Type B pancreatic cell (in vitro differentiated cells): ENCODE data around the gene UFD1. TPM values are rescaled to one million over a fixed set of nuclear protein-coding genes. Genes with fewer than 3 reads are reported as not detected.

Experiments
- DNase-seq: peaks from one replicate; pipeline ENCODE4 v3.0.0; 2021; ENCODE audit warnings: mixed read lengths; ENCODE audit not compliant: unreplicated experiment; ENCODE audit errors: extremely low spot score
- H3K27ac Mint-ChIP-seq: 2 replicates; pipeline ENCODE4 v1.8.0; 2021; ENCODE audit warnings: mild to moderate bottlenecking, mixed read lengths
- H3K27me3 Mint-ChIP-seq: 2 replicates; pipeline ENCODE4 v1.8.0; 2021; ENCODE audit warnings: mixed read lengths
- H3K36me3 Mint-ChIP-seq: 2 replicates; pipeline ENCODE4 v1.8.0; 2021; ENCODE audit warnings: mixed read lengths
- H3K4me1 Mint-ChIP-seq: one replicate; pipeline ENCODE4 v1.8.0; 2021; ENCODE audit warnings: mixed read lengths; ENCODE audit not compliant: unreplicated experiment
- H3K4me3 Mint-ChIP-seq: 2 replicates; pipeline ENCODE4 v1.8.0; 2021; ENCODE audit warnings: mild to moderate bottlenecking, mixed read lengths
- H3K9me3 Mint-ChIP-seq: 2 replicates; pipeline ENCODE4 v1.8.0; 2021; ENCODE audit warnings: mixed read lengths
- total RNA-seq: library from RNA; stranded (reverse); gene quantifications from 2 replicates; pipeline ENCODE4 v1.2.1, GENCODE V29; 2021; ENCODE audit warnings: low replicate concordance
- TF ChIP-seq, protein P1 (sequence below): fragments of 200-600 bp; sonication (generic); conservative IDR thresholded peaks from 2 replicates; pipeline ENCODE4 v1.5.0; 2021; ENCODE audit warnings: antibody characterized with exemption, mild to moderate bottlenecking

UFD1 gene
- total RNA-seq, 1 donor from 2014 or later = 52.4 TPM

DNA sequence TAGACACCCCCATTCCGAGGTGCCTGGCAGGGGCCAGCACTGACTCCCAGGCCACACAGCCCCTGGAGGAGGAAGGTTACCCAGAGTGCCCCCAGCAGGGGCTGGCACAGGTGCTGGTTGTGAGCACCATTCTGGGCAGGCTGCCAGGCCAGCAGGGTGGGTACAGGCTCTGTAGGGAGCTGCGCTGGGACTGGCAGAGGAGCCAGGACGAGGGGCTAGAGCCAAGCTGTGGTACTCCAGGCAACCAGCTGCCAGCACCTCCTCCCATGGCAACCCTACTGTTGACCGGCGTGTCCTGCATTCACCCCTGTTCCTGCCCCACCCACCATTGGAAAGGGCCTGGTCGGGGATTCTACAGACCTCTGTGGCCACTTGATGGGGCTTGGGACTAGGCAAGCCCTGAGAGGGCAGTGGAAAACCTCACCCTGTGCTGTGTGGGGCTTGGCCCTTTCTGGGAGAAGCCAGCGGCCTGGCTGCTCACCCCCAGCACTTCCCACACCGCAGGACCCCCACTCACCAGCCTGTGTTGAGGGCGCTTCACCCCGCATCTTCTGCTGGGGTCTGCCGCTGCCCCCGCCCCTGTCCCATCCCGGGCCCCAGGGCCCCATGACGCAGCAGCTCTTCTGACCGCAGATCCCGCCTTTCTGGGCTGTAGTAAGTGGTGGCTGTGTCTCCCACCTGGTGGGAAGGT is 43.3 kb upstream of the UFD1 start:
- H3K27ac Mint-ChIP-seq = no peak overlapping the region
- no peaks in the 10 kb centered on the region for H3K36me3 Mint-ChIP-seq
- H3K27me3 Mint-ChIP-seq = peaks cover 44% of the 10 kb centered on the region
- no peaks in the 10 kb centered on the region for H3K9me3 Mint-ChIP-seq
- peaks cover under 1% of the 10 kb centered on the region for H3K4me1 Mint-ChIP-seq
- TF ChIP-seq, protein P1, sequence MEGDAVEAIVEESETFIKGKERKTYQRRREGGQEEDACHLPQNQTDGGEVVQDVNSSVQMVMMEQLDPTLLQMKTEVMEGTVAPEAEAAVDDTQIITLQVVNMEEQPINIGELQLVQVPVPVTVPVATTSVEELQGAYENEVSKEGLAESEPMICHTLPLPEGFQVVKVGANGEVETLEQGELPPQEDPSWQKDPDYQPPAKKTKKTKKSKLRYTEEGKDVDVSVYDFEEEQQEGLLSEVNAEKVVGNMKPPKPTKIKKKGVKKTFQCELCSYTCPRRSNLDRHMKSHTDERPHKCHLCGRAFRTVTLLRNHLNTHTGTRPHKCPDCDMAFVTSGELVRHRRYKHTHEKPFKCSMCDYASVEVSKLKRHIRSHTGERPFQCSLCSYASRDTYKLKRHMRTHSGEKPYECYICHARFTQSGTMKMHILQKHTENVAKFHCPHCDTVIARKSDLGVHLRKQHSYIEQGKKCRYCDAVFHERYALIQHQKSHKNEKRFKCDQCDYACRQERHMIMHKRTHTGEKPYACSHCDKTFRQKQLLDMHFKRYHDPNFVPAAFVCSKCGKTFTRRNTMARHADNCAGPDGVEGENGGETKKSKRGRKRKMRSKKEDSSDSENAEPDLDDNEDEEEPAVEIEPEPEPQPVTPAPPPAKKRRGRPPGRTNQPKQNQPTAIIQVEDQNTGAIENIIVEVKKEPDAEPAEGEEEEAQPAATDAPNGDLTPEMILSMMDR = no peak
- peak overlapping the region; percentile 83 for H3K4me3 Mint-ChIP-seq
- DNase-seq = peak; percentile 67

- Mint-ChIP-seq H3K9me3 (no peaks in the 10 kb centered on the region), H3K36me3 (no peaks in the 10 kb centered on the region), H3K27ac (no peak overlapping the region), H3K27me3 (peaks cover 30% of the 10 kb centered on the region), H3K4me3 (no peak overlapping the region), H3K4me1 (no peaks in the 10 kb centered on the region)
- TF ChIP-seq, protein P1 = no peak
- peak; percentile 52 for DNase-seq
Observed at GRCh38 chr22:19520566-19521305, 41.7 kb upstream of the UFD1 start.

DNA sequence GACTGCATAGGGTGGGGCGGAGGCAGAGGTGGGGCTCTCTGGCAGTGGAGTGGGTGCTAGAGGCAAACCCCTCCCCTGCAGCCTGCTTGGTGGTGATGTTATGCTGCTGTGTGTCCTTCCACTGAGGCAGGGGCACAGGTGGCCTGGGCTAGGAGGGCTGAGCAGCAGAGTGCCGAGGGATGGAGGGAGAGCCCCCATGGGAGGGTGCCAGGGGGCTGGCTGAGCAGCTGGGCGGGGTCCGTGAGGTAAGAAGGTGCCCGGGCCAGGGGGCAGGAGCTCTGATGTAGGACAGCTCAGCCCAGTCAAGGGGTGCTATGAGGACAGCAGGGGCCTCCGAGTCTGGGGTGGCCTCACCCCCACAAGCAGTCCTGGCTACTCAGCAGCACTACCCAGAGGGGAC is 41.0 kb upstream of the UFD1 start:
- no peak overlapping the region for H3K4me3 Mint-ChIP-seq
- no peaks in the 10 kb centered on the region for H3K4me1 Mint-ChIP-seq
- DNase-seq = peak; percentile 53
- peaks cover 25% of the 10 kb centered on the region for H3K27me3 Mint-ChIP-seq
- H3K27ac Mint-ChIP-seq = no peak overlapping the region
- TF ChIP-seq, protein P1 = no peak
- H3K36me3 Mint-ChIP-seq = no peaks in the 10 kb centered on the region
- H3K9me3 Mint-ChIP-seq = no peaks in the 10 kb centered on the region

GRCh38 chr22:19519041-19519926 is 40.3 kb upstream of the UFD1 start:
- Mint-ChIP-seq H3K36me3 (no peaks in the 10 kb centered on the region), H3K27ac (no peak overlapping the region), H3K27me3 (peaks cover 20% of the 10 kb centered on the region), H3K9me3 (no peaks in the 10 kb centered on the region), H3K4me1 (no peaks in the 10 kb centered on the region), H3K4me3 (no peak overlapping the region)
- DNase-seq = peak; percentile 59
- TF ChIP-seq, protein P1 = no peak

DNA sequence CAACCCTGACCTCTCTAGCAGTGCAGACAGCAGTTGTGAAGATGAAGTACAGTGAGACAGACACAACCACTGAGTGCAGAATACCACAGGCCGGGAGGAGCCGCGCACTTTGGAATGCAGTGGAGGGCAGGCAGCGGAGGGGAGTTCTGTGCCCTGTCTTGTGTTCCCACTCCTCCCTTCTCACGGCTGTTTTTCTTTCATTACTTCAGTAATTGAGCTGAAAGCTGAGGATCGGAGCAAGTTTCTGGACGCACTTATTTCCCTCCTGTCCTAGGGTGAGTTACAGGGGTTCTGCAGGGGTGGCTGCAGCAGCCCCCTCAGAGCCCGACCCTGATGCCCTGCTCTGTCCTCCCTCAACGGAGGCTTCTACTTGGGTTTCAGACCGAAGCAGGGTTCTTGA is 39.6 kb upstream of the UFD1 start:
- Mint-ChIP-seq H3K27me3 (peaks cover 16% of the 10 kb centered on the region), H3K27ac (no peak overlapping the region), H3K9me3 (peaks cover 1% of the 10 kb centered on the region), H3K36me3 (peaks cover 5% of the 10 kb centered on the region), H3K4me3 (no peak overlapping the region), H3K4me1 (no peaks in the 10 kb centered on the region)
- DNase-seq = no peak
- TF ChIP-seq, protein P1 = no peak
